ENCODE results near the gene SMIM13.

SMIM13 gene

GRCh38 chr6:11161031-11161956 lies 67.7 kb downstream of the SMIM13 start:
- DNase-seq, result no peak

GRCh38 chr6:11162262-11162661 lies 68.6 kb downstream of the SMIM13 start:
- DNase-seq, result no peak

DNA sequence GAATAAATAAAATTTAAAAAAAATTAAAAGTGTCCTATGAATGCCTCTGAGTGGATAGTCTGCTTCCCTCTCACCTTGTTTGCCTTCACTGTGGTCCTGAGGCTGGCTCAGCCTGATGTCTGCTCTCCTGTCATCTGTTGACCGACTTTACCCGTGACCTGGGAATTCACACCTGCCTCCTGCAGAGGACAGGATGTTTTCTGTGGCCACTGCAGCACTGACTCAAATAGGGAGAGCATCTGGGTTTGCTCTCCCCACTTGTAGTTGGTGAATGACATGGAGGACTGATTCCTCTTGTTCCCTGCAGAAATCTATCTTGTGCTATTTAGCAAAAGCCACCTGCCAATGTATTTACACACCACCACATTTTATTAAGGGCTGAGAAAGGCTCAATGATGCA lies 70.3 kb downstream of the SMIM13 start:
- DNase-seq, result no peak

GRCh38 chr6:11164717-11165646 lies 71.3 kb downstream of the SMIM13 start:
- DNase-seq, result no peak

DNA sequence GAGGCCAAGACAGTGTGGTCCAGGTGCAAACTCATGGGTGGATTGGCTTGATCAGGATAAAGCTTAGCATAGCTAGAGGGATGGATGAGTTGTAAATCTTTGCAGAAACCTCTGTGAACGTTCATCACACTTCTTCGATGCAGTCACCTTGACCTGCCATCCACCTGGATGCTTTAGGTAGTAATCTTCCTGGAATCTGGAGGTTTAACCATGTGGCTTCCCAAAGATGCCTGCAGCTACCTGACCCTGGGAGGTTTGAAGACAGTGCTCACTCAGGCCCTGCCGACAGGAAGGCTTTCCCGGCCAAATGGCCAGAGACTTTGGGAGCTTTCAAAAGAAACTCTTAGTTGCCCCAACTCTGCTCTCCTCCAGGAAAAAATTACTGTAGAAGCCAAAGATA lies 73.3 kb downstream of the SMIM13 start:
- DNase-seq, result no peak

DNA sequence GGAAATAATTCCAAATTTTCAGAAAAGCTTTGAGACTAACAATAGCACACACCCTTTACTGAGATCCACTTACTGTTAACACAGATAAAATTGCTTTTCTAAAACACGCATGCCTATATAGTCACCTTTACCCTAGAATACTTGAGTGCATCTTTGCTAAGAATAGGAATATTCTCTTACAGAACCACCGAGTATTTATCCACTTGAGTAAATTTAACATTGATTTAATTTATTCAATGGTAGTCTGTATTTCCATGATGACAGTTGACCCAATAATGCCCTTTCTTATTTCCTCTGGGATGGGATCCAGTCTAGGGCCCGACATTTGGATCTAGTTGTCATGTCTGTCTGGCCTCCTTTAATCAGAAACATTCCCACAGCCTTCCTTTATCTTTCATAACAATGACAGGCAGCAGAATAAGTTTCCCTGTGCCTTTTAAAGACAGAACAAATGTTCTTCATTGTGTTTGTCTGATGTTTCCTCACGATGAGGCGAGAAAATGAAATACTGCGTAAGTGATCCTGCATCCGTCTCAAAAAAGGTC lies 74.5 kb downstream of the SMIM13 start:
- DNase-seq, result no peak

DNA sequence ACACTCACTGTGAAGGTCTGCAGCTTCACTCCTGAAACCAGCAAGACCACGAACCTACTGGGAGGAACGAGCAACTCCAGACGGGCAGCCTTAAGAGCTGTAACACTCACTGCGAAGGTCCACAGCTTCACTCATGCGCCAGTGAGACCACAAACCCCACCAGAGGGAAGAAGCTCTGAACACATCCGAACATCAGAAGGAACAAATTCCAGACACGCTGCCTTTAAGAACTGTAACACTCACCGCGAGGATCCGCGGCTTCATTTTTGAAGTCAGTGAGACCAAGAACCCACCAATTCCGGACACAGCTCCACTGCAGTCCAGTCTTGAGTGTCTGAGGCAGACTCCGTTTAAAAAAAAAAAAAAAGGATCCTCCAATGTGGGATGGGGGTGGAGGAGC lies 78.3 kb downstream of the SMIM13 start:
- no peak for DNase-seq

DNA sequence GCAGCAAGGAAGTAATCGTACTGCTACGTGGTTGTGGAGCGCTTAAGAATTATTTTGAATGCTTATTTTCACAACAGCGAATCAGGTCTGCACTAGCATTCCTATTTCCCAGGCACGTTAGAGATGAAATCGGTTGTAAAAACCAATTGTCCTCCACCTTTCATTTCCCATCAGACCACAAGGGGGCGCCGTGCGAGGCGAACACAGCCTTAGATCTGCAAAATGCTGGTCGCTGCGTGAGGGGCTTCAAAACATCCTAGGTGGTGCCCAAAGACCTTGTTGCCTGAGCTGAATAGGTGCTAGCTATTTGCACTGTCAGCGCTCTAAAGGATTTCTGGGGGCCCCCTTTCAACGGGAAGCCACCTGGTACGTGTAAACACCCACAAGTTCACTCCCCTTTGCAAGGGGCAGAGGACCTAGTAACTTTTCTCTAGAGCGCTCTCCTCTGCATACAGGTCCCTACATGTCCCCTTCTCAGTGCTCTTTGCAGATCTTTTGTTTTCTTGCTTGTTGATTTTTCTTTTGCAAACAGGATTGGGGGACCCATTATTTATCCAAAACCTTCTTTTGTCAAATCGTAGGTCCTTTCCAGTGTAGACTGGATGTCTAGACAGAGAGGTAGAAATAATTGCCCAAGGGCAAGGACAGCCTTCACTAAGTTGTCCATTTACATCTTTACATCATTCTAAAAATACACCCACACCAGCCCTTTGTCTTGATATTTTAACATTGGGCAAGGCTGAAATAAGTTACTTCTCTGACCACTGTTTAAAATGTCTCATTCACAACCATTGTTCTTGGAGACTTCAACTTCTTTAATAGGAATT lies 79.1 kb downstream of the SMIM13 start:
- DNase-seq, result no peak

GRCh38 chr6:11174242-11174611 lies 80.6 kb downstream of the SMIM13 start:
- no peak for DNase-seq

GRCh38 chr6:11177271-11177670 lies 83.6 kb downstream of the SMIM13 start:
- DNase-seq, result no peak

DNA sequence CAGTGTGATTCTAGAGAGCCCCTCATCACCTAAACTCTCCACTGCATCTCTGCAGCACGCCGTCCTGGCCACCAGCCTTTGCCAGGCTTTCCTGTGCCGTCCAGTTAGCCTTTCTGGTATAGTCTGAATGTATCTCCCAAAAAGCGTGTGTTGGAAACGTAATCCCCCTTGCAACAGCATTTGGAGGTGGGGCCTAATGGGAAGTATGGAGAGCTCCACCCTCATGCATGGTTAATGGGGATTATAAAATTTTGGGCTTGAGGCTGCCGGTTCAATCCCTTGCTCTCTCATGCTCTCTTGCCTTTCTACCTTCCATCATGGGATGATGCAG lies 85.4 kb downstream of the SMIM13 start:
- DNase-seq, result no peak

GRCh38 chr6:11179419-11180202 lies 86.0 kb downstream of the SMIM13 start:
- no peak for DNase-seq

DNA sequence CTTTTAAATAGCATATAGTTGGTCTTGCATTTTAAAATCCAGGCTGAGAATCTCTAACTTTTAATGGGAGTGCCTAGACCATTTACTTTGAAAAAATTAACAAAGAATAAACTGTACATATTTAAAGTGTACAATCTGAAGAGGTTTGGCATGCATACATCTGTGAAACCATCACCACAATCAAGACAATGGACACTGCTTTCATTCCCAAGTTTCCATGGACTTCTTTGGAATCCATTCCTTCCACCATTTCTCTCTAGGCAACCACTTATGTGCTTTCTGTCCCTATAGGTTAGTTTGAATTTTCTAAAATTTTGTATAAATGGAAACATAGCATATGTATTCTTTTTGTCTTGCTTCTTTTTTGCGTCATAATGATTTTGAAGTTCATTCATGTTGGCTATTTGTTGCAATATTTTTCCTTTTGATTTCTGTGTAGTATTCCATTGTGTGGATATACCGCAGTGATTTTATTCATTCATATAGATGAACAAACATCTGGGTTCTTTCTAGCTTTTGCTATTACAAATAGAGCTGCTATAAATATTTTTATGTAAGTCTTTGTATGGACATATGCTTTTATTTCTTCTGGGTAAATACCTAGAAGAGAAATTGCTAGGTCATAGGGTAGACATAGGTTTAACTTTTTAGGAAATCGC lies 88.0 kb downstream of the SMIM13 start:
- DNase-seq, result no peak

- no peak for DNase-seq
Measured at GRCh38 chr6:11183761-11184362, 90.2 kb downstream of the SMIM13 start.

DNA sequence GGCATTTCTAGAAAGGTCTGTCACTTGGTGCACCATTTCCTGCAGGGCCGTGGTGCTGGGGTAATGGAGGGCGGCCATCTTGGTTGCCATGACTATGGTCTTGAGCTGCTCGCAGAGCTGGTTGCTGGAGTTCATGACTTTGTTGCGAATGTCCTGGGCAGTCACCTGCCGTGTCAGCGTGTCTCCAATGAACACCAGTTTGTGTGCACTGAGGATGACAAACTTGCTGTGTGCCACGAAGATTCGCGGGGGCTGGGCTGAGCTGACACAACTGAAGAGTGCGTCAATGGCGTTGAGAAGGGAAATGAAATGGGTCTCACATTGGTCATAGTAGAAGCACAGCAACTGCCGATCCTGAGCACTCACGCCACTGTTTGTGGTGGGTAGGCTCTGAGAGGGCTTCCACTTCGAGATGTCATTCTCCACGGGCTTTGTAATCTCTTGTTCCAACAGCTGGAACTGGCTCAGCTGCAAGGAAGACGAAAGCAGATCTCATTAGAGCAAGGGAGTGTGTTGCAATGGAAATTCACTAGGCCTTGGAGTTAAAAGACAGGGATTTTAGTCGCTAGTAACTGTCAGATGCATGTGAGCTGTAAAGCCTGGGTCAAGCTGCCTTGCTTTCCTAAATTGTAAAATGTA lies 91.7 kb downstream of the SMIM13 start:
- no peak for DNase-seq

DNA sequence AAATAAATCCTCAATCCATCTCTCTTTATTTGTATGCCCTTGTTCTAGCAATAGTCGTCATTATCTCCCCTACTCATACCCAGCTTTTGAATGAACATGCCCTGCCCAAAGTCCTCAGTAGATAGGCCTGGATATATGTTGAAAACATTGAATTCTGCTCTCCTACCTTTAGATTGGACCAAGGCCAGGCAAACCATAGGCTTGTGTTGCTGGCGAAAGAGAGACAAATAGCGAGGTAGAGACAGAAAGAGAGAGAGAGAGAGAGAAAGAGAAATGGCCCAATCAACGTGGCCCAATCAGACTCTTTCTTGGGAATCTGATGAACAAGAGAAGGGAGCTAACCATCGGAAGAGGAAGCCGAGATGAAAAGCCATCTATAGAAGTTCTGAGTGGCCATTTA lies 93.7 kb downstream of the SMIM13 start:
- no peak for DNase-seq
